Breast epithelium (tissue), 3 donors: ENCODE data around the gene NRCAM.

ENCODE experiments used
- POLR2A ChIP-seq: fragments of 450-650 bp; IDR thresholded peaks from one replicate; pipeline ENCODE4 v1.6.1; 2016; ENCODE audit warnings: antibody characterized with exemption, mild to moderate bottlenecking, moderate library complexity
- TF ChIP-seq, protein P1 (sequence below), 3 donors: fragments of 450-650 bp; IDR thresholded peaks; one replicate each; pipeline ENCODE4 v1.5.1; 2016 to 2017; ENCODE audit warnings: antibody characterized with exemption in 3 of 3, mild to moderate bottlenecking in 3 of 3, moderate library complexity in 3 of 3

DNA sequence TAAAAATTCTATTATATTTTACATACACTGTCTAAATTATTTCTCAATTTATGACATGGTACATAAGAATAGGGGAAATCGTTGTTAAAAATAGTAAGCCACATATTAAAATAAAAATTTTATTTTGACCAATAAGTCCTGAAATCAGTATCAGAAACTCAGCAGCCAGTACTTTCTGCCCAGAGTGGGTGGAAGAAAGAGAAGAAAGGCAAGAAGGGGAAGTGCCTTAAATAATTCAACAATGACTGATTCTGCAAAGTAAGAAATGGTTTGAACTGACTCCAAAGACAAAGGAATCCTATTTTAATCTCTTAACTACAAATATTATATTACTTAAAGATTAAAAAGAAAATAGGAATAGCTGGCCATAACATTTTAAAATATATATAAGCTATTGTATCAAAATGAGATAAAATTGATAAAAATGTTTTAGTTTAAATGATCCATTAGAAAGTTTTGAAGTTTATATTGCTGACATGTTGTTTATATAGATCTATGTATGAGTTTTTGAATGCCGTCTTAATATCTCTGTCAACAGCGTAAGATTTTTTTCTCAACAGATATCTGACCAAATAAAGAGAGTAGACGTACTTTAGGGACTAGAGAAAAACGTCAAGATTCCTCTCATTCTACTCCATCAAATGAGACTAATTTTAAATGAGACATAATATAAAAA, 30.2 kb upstream of the NRCAM start:
- TF ChIP-seq, protein P1, sequence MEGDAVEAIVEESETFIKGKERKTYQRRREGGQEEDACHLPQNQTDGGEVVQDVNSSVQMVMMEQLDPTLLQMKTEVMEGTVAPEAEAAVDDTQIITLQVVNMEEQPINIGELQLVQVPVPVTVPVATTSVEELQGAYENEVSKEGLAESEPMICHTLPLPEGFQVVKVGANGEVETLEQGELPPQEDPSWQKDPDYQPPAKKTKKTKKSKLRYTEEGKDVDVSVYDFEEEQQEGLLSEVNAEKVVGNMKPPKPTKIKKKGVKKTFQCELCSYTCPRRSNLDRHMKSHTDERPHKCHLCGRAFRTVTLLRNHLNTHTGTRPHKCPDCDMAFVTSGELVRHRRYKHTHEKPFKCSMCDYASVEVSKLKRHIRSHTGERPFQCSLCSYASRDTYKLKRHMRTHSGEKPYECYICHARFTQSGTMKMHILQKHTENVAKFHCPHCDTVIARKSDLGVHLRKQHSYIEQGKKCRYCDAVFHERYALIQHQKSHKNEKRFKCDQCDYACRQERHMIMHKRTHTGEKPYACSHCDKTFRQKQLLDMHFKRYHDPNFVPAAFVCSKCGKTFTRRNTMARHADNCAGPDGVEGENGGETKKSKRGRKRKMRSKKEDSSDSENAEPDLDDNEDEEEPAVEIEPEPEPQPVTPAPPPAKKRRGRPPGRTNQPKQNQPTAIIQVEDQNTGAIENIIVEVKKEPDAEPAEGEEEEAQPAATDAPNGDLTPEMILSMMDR (IDR thresholded peaks at IDR 0.05), result no peak
- TF ChIP-seq POLR2A, result no peak
